ENCODE measurements around the gene LDLRAD3.

LDLRAD3 gene

DNA sequence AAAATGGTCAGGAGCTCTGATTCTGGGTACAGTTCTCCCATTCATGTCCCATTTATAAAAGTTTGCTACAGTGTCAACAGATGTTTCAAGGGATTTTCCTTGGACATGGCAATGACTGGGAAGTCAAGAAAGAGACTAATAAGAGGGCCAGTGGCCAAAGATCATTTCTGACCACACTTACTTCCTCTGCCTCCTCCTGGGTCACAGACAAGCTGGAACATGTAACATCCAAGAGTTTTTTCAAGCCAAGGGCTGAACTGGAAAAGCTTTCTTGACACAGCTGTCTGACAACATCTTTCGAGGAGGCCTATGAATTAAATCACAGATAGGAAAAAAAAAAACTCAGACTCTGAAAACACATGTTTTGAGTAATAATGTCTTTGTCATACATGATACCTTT is 336.7 kb downstream of the LDLRAD3 start:
- TF ChIP-seq, protein P1, sequence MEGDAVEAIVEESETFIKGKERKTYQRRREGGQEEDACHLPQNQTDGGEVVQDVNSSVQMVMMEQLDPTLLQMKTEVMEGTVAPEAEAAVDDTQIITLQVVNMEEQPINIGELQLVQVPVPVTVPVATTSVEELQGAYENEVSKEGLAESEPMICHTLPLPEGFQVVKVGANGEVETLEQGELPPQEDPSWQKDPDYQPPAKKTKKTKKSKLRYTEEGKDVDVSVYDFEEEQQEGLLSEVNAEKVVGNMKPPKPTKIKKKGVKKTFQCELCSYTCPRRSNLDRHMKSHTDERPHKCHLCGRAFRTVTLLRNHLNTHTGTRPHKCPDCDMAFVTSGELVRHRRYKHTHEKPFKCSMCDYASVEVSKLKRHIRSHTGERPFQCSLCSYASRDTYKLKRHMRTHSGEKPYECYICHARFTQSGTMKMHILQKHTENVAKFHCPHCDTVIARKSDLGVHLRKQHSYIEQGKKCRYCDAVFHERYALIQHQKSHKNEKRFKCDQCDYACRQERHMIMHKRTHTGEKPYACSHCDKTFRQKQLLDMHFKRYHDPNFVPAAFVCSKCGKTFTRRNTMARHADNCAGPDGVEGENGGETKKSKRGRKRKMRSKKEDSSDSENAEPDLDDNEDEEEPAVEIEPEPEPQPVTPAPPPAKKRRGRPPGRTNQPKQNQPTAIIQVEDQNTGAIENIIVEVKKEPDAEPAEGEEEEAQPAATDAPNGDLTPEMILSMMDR (IDR thresholded peaks at IDR 0.05; ENCODE audit: borderline replicate concordance, control extremely low read depth, extremely low read depth, insufficient read depth, missing control alignments): no peak
- DNase-seq (ENCODE audit: low spot score): no peak
- in situ Hi-C loops (cut with MboI; ENCODE audit: low sequenced_read_pairs, unreplicated experiment): no loop called here

All from GM13976 (cell line).